ENCODE data around the gene GGT1. TPM values are rescaled to one million over a fixed set of nuclear protein-coding genes. Genes with fewer than 3 reads are reported as not detected.
"Not testable (repeated sequence)": the region's sequence is repeated elsewhere in the genome, so short reads cannot be mapped to it uniquely, and the experiment has no call there.

GGT1 gene
- total and polyA plus RNA-seq, 2 donors, result 4.1 to 7.4 TPM

DNA sequence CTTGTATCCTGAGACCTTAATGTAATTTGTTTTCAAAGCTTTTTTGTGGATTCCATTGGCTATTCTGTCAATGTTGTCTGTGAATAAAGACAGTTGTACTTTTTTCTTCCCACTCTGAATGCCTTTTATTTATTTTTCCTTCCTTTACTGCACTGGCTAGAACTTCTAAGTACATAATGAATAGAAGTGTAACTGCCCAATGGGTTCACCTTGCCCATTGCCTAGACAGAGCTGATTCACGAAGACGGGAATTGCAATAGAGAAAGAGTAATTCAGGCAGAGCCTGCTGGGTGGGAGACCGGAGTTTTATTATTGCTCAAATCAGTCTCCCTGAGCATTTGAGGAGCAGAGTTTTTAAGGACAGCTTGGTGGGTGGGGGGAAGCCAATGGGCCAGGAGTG is 62.4 kb downstream of the GGT1 start:
- 68% methylated on average over 3 of the region's 3 CpGs for WGBS
- H3K4me1 ChIP-seq (ENCODE audit: insufficient read depth); H3K36me3 ChIP-seq (ENCODE audit: insufficient read depth); H3K4me3 ChIP-seq (ENCODE audit: low read depth, low read length); H3K27ac ChIP-seq (ENCODE audit: low read depth); DNase-seq (ENCODE audit: extremely low spot score): not testable (repeated sequence)

DNA sequence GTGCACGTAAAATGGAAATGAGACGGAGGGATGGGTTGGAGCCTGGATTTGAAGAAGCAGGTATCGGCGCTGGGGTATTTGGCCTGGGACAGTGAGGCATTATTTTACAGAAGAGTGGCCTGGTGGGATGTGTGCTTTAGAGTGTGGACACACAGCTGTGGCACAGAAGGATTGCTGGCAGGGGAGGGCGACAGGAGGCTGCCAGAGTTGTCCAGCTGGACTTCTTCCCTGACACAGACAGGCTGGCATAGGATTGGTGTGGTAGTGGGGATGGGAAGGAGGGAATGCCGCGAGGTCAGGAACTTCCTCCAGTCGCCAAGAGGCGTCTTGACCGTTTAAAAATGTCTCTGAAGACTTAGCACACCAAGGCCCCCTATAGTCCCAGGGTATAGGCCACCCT is 64.9 kb downstream of the GGT1 start:
- not testable (repeated sequence) for DNase-seq (ENCODE audit: extremely low spot score); H3K27ac ChIP-seq (ENCODE audit: low read depth); H3K4me3 ChIP-seq (ENCODE audit: low read depth, low read length); H3K4me1 ChIP-seq (ENCODE audit: insufficient read depth); H3K36me3 ChIP-seq (ENCODE audit: insufficient read depth)
- 87% methylated on average over 10 of the region's 10 CpGs for WGBS

DNA sequence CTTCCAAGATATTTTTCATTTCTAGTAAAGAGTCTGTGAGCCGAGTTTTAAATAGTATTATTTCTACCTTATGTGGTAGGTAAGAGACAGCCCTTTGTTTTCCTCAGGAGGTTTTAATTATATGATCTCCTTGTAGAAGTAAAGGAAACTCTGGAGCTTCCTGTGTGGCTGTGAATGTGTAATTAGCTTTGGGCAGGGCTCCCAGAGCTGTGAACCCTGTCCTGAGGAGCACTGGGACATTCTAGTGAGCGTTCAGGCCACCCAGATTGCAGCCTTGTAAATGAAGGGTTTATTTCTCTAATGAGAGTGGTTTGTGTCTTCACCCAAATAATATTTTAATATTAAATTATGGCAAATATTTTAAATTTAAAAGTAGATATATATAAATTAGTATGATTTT is 69.5 kb downstream of the GGT1 start:
- H3K36me3 ChIP-seq (ENCODE audit: insufficient read depth); H3K27ac ChIP-seq (ENCODE audit: low read depth); H3K4me3 ChIP-seq (ENCODE audit: low read depth, low read length); H3K4me1 ChIP-seq (ENCODE audit: insufficient read depth); DNase-seq (ENCODE audit: extremely low spot score): not testable (repeated sequence)
- WGBS, result 63% methylated on average over 1 of the region's 2 CpGs

Other genes starting within 250 kb of the GGT1 start
- 3.6 TPM for gene ADORA2A, start 175.6 kb upstream of the GGT1 start, total RNA-seq
- 2.6 TPM for gene ADORA2A, start 175.6 kb upstream of the GGT1 start, polyA plus RNA-seq
- gene UPB1, start 107.9 kb upstream of the GGT1 start, total RNA-seq, result 0.90 TPM
- gene UPB1, start 107.9 kb upstream of the GGT1 start, polyA plus RNA-seq, result 0.14 TPM
- 61.3 TPM for gene GUCD1, start 48.1 kb upstream of the GGT1 start, total RNA-seq
- 111 TPM for gene GUCD1, start 48.1 kb upstream of the GGT1 start, polyA plus RNA-seq
- 100 TPM for gene SNRPD3, start 47.2 kb upstream of the GGT1 start, total RNA-seq
- 107 TPM for gene SNRPD3, start 47.2 kb upstream of the GGT1 start, polyA plus RNA-seq
- gene LRRC75B, start 10.1 kb upstream of the GGT1 start, total RNA-seq, result 9.6 TPM
- 22.7 TPM for gene LRRC75B, start 10.1 kb upstream of the GGT1 start, polyA plus RNA-seq
- not detected for gene PIWIL3, start 171.5 kb downstream of the GGT1 start, total RNA-seq
- gene PIWIL3, start 171.5 kb downstream of the GGT1 start, polyA plus RNA-seq, result not detected
- 1.9 TPM for gene SGSM1, start 203.0 kb downstream of the GGT1 start, total RNA-seq
- gene SGSM1, start 203.0 kb downstream of the GGT1 start, polyA plus RNA-seq, result 2.0 TPM

Data from urinary bladder (tissue), 4 donors.